ENCODE measurements around the gene SPTAN1.
A peak's percentile ranks its signal among the peaks of the same experiment; 100 is the strongest.
"Not testable (repeated sequence)": the region's sequence is repeated elsewhere in the genome, so short reads cannot be mapped to it uniquely, and the experiment has no call there.

The SPTAN1 gene

DNA sequence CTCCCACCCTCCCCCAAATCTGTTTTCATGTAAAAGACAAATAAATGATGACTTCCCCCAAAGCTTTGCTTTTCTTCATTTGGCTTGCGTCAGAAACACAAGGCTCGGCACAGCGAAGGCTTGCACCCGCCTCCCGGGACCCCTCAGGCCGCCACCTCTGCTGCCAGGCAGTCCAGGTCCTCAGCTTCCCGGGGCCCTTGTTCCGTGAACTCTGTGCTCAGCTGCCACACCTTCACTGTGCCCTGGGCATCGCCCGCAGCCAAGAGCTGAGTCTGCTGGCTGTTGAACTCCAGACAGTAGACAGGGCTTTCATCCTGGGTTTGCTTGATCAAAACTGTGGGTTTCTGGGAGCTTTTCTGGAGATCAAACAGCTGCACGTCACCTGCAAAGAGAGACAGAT lies 81.2 kb downstream of the SPTAN1 start:
- no peak for DNase-seq

DNA sequence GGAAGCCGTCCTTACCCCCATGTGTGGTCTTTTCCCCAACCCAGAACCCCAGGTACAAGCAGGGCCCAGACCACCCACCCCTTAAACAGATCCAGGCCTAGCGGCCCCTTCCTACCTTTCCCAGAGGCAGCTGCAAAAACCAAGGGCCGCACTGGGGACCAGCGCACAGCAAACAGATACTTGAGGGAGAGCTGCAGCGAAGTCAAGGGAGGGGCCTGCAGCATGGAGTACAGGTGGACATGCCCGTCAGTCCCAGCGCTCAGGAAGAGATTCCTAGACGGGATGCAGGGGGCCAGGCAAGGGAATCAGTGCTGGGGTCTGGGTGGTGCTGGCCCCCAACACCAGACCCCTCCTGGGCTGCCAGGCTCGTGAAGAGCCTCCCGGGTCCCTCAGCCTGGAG lies 81.7 kb downstream of the SPTAN1 start:
- no peak for DNase-seq

DNA sequence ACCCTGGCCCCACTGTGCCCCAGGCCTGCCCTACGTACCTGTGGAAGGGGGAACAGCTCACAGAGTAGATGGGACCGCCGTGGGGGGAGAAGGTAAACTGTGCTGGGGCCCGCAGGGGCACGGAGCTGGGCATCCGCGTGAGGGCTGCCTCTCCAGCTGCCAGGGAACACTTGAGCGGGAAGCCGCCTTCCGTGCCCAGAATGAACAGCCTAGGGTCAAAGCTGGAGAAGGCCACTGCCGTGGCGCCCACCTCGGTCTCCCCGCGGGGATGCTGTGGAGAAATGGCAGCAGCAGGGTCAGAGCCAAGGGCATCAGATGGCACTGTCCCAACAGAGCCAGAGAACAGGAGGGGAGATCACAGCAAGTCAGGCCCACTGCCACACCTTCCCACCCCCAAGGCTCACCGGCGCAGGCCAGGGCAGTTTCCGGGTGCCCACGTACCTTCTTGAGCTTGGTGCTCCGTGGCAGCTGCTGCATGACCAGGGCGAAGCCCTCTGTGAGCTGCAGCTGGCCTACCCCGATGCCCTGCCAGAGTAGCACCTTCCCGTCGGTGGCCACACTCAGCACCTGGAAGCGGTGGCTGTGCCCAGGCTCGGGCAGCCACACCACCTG lies 82.4 kb downstream of the SPTAN1 start:
- DNase-seq, result no peak

DNA sequence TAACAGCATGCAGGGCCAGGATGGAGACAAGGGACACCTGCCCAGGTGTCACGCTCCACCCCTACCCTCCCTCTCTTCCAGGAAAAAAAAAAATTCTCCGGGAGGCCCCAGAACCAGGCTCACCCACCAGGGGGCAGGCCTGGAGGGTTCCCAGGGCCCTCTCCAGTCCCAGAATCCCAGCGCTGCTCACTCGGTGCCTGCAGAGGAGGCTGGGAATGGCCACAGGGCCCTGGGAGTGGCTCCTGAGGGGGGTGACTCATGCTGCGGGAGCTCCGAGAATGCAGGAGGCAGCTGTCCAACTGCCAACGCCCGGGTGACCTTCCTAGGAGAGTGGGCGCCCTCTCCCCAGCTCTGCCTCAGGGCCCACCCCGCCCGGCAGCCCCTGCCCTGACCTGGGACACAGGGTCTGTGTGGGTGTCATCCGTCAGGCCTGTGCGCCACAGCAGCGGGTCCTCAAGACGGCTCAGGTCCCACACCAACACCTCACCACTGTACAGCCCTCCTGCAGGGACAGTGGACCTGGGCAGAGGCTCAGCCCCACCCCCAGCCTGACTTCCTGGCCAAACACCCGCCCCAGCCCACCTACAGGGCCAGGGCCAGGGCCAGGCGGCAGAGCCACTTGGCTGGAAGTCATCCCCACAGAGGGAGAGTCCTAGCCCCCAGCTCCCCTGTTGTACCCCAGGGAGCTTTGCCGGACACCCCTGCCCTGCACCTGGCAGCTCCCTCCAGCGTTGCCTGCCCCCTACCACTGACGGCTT lies 83.1 kb downstream of the SPTAN1 start:
- no peak for DNase-seq

DNA sequence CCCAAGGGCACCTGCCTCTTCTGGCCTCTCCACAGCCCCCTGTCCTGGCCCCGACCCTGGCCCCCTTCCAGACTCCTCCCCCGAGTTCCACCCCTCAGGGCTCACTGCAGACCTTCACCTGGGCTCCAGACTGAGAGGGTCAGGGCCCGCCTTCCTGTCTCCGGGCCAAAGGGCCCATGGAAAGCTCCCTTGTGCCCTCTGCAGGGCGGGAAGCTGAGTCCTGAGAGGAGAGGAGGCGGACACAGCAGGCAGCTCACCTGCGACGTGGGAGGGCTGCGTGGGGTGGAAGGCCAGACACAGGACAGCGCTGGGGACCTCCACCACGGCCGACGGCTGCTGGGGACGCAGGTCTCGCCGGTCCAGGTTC lies 83.6 kb downstream of the SPTAN1 start:
- DNase-seq, result no peak

DNA sequence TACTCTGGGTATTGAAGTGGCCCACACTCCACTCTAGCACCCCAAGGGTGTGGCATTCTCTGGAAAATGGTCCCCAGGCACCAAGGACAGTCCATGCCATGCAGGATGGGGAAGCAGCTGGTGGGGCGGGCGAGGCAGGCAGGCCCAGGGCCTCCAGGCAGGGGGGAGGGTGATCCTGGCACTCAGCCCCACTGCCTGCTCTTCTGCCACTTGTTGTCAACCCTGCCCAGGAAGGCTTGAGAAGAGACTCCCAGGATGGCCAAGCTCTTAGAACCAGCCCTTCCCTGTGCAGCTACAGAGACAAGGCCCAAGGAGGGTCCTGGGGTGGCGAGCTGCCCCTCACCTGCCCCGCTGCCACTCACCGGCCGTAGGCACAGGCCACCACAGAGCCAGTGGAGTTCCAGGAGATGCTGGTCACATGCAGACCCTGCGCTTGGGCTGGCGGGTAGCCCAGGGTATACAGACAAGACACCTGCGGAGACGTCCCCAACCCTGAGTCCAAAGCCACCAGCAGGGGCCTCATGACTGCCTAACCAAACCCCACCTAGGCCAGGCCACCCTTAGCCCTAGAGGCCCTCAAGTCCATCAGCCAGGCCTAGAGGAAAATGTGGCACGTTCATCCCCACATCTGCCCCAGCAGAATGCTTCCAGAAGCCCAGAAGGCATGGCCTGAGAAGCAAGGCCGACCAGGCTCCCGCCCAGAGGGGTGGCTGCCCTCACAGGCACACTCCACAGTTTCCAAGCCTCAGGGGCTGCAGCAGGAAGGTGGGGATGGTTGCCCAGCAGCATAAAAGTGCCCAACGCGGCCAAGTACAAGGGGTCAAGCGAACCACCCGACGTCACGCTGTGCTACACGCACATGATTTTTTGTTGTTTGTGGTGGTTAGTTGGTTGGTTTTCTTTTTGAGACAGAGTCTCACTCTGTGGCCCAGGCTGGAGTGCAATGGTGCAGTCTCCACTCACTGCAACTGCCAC lies 84.5 kb downstream of the SPTAN1 start:
- DNase-seq, result no peak

DNA sequence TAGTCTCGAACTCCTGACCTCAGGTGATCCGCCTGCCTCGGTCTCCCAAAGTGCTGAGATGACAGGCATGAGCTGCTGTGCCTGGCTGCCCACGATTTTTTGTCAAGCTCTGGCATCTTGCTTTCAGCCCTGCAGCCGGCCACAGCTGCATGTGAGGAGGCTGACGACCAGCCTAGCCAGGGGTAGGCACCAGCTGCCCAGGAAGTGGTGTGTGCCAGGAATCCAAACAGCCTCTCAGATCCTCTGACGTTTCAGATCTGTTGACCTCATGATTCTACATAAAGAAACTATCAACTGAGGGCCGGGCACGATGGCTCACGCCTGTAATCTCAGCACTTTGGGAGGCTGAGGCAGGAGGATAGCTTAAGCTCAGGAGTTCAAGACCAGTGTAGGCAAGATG lies 85.3 kb downstream of the SPTAN1 start:
- DNase-seq, result no peak

DNA sequence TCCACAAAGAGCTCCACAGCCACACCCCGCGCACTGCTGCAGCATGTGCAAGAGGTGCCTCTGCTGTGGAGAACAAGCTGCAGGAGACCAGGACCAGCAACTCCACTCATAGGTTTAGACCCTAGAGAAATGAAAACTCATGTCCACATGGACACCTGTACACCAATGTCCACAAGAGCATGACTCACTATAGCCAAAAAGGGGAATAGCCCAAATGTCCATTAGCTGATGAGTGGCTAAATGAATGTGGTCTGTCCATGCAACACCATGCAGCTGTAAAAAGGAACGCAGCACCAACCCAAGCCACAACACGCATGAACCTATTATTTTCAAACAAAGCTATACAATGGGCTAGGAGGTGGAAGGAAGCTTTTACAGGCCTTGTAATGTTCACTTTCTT lies 86.2 kb downstream of the SPTAN1 start:
- DNase-seq, result no peak

DNA sequence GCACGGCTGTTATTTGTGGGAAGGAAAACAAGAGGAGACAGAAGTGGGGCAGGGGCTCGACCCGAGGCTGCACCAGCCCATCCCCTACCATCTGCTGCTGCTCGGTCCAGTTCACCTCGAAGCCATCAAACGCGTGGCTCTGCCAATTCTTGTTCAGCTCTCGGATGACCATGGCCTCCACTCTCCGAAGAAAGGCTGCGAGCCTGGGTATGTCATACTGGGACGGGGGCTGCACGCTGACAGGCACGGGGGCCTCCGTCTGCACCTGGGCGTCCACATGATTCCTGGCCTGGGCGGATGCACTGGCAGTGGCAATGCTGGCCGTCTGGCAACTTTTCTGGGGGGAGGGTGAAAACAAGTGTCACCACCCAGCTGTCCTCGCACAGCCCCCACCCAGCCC lies 88.2 kb downstream of the SPTAN1 start:
- DNase-seq, result no peak

DNA sequence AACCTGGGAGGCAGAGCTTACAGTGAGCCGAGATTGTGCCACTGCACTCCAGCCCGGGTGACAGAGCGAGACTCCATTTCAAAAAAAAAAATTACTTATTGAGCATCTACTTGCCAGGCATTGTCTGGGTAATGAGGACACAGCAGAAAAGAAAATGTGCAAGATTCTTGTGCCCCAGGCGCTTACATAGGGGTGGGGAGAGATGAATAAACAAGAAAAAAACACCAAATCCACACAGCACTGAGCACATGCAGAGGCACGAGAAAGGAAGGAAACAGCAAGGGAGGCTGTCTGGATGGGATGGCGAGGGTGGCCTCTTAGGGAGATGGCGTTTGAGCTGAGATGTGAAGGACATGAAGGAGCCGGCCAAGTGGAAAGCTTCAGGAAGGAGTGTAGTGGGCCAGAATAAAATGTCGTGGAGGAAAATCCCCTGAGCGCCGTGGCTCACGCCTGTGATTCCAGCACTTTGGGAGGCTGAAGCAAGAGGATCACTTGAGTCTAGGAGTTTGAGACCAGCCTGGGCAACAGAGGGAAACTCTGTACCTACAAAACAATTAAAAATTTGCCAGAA lies 90.4 kb downstream of the SPTAN1 start:
- no peak for DNase-seq

DNA sequence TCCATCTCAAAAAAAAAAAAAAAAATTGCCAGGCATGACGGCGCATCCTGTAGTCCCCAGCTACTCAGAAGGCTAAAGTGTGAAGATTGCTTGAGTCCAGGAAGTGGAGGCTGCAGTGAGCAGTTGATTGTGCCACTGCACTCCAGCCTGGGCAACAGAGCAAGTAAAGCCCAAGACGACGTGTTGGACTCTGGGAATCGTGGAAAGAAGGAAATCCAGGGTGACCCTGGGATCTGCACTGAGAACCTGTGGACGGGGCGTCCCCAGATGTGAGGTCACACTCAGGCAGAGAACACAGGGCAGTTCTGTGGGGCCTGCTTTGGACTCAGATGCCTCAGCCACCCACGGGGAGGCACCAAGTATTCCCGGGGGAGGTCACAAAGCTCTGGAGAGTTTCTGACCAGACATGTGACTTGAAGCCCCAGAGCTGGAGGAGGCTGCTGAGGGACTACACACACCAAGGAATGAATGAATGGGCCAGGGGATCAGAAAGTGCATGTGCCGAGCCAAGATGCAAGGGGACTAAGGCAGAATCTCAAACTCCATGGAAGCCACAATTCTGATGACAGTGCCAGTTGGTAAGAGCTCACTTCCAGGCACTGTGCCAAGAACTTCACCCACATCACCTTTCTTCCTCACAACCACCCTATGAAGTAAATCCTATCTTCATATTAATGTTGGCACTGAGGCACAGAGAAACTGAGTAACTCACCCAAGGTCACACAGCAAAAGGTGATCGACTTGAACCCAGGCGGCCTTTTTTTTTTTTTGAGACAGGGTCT lies 91.3 kb downstream of the SPTAN1 start:
- no peak for DNase-seq

DNA sequence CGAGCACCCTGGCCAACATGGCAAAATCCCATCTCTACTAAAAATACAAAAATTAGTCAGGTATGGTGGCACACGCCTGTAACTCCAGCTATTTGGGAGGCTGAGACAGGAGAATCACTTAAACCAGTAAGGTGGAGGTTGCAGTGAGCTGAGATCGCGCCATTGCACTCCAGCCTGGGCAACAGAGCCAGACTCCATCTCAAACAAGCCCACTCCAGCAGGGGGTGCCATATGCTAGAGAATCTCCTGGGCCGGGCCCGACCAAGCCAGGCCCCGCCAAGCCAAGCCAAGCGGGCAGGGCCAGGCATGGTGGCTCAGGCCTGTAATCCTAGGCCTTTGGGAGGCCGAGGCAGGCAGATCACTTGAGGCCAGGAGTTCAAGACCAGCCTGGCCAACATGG lies 95.8 kb downstream of the SPTAN1 start:
- peak; percentile 60 for DNase-seq

DNA sequence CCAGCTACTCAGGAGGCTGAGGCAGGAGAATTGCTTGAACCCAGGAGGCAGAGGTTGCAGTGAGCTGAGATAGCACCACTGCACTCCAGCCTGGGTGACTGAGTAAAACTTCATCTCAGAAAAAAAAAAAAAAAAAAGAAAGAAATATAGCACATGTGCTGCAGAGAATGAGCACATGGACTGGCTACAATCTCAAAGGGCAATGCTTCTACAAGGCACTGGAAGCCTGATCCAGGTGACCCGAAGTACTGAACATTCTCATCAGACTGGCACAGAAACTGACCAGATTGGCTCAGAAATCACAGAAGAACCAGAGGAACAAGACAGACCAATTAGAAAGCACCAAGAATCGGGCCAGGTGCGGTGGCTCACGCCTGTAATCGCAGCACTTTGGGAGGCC lies 99.4 kb downstream of the SPTAN1 start:
- no peak for DNase-seq

DNA sequence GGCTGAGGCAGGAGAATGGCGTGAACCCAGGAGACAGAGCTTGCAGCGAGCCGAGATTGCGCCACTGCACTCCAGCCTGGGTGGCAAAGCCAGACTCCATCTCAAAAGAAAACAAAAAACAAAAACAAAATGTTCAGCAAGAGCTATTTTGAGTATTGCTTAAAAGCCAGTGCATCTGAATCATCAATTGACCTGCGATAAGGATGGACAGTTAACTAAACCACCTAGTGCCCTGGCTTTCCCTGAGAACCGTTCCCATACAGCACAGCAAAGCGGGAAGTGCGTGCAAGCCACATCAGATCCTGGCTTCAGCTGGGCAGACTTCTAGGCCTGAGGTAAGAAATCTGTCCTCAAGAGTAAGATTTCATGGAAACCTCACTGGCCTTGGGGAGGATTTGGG lies 101.5 kb downstream of the SPTAN1 start:
- no peak for DNase-seq

DNA sequence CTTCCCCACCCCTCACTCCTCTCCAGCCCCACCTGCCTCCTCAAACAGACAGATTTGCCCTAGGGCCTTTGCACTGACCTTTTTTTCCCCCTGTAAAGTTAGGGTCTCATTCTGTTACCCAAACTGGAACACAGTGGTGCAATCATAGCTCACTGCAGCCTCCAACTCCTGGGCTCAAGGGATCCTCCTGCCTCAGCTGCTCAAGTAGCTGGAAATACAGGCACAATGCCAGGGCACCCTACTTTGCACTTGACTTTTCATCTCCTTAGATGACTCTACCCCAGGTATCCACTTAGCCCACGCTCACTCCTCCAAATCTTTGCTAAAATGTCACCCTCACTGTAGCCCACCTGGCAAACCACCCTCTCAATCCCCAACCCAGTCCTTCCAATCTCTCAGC lies 102.1 kb downstream of the SPTAN1 start:
- no peak for DNase-seq

DNA sequence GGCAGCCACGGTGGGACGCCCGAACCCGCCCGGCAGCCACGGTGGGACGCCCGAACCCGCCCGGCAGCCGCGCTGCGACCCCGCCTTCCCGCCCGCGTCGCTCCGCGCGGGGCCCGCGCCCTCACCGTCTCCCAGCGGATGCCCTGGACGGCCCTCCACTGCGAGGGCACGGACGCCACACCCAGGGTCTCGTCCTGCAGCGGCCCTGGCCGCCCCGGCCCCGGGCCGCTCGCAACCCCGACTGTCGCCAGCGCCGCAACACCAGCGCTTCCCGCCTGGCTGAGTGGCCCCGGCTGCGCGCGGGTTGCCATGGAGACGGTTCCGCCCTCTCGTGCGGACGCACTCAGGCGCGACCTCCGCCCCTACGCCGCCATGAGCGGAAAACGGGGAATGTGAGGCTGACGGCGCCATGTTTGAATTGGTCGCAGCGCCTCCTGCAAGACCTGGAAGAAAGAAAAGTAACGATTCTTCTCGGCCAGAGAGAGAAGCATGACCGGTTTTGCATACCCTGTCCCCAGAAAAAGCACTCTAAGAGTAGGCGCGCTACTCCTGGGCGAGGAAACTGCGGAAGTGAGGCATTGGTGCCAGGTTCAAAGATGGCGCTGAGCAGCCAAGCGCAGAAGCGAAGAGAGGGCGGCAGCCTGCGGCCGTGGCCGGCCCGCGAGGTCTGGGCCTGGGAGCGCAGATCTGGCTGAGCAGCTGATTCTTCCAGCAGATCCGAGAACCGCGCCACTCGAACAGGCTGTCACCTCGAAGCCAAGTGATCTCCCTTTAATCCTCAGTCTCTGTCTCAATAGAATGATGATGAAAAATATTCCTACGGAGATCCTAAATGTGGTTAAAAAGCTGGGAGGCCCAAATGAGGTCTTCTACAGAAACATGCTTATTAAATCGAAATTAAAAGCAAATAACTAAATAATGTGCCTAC lies 104.3 kb downstream of the SPTAN1 start, which contains the start of gene DYNC2I2:
Gene DYNC2I2, minus strand, starts transcription at position 432 of the 928 bp plus-strand sequence. Its CDS starts 121 bp downstream, at position 311.
- peak; percentile 92 for DNase-seq

DNA sequence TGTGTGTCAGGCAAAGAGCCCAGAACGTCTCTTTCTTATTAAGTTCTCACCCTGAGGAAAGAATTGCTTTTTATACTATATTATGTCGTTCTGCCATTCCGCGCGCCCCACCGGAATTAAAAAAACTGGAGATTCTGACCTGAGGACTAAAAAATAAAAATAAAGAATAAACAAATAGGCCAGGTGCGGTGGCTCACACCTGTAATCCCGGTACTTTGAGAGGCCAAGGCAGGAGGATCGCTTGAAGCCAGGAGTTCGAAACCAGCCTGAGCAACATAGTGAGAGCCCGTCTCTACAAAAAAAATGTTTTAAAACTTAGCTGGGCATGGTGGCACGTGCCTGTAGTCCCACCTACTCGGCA lies 104.9 kb downstream of the SPTAN1 start:
- no peak for DNase-seq

DNA sequence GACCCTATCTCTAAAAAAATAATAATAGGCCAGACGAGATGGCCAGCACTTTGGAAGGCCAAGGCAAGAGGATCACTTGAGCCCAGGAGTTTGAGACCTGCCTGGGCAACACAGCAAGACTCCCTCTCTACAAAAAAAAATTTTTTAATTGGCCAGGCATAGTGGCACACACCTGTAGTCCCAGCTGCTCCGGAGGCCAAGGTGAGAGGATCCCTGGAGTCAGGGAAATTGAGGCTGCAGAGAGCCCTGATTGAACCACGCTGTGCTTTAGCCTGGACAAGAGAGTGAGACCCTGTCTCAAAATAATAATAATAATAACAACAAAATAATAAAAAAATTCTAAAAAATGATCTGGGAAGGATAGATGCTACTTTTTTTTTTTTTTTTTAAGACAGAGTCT lies 105.4 kb downstream of the SPTAN1 start:
- no peak for DNase-seq

DNA sequence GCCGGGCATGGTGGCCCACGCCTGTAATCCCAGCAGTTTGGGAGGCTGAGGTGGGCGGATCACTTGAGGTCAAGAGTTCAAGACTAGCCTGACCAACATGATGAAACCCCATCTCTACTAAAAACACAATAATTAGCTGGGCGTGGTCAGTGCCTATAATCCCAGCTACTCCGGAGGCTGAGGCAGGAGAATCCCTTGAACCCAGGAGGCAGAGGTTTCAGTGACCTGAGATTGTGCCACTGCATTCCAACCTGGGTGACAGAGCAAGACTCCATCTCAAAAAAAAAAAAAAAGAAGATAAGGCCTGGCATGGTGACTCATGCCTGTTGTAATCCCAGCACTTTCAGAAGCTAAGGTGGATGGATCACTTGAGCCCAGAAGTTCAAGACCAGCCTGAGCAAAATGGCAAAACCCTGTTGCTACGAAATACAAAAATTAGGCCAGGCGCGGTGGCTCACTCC lies 114.1 kb downstream of the SPTAN1 start:
- DNase-seq, result not testable (repeated sequence)

DNA sequence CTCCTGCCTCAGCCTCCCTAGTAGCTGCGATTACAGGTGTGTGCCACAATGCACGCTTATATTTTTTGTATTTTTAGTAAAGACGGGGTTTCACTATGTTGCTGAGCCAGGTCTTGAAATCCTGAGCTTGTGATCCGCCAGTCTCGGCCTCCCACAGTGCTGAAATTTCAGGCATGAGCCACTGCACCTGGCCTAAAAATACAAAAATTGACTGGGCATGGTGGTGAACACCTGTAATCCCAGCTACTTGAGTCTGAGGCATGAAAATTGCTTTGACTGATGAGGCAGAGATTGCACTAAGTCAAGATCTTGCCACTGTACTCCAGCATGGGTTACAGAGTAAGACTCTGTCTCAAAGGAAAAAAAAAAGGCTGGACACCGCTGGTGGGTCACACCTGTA lies 117.4 kb downstream of the SPTAN1 start:
- DNase-seq, result no peak

DNA sequence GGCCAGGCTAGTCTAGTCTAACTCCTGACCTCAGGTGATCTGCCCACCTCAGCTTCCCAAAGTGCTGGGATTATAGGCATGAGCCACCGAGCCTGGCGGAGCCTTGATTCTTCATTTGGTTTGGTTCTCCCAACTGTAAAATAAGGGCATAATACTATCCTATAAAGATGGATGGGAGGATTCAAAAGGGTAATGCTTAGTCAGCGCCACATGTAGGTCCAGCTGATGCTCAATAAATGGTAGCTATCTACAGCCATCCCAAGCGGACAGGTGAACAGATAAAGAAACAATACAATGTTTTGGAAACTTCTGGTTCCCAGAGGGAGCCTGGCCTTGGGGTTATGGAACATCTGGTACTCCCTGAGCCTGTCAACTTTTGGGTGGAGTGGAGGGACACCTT lies 123.0 kb downstream of the SPTAN1 start:
- no peak for DNase-seq
